K562 treated with DMSO at 1 percent for 4 hours (cell line): ENCODE results near the gene HPS5. TPM values are rescaled to one million over a fixed set of nuclear protein-coding genes. Genes with fewer than 3 reads are reported as not detected.

ENCODE experiments used
- total RNA-seq: library from RNA; unstranded; fragments of 300-600 nt; gene quantifications from 2 replicates; pipeline ENCODE4 v1.2.3, GENCODE V29; 2022; ENCODE audit not compliant: insufficient read depth

Gene HPS5
- 16.9 and 17.5 TPM in 2 replicates for total RNA-seq

GRCh38 chr11:18321969-18322711 is at the start of gene HPS5, which contains the start of gene GTF2H1:
TSS of gene HPS5 (minus strand) at chr11:18322140. CDS start at chr11:18317858, 4,282 bp downstream.
TSS of gene GTF2H1 (plus strand) at chr11:18322567. CDS start at chr11:18333075, 10,508 bp downstream.

GRCh38 chr11:18265949-18266348 is 56.0 kb downstream of the HPS5 start, which contains the start of gene SAA1:
TSS of gene SAA1 (plus strand) at chr11:18266264. CDS start at chr11:18266888, 624 bp downstream.

GRCh38 chr11:18248561-18248960 is 73.4 kb downstream of the HPS5 start, which contains the start of gene SAA2:
TSS of gene SAA2 (minus strand) at chr11:18248668. CDS start at chr11:18248011, 657 bp downstream.

GRCh38 chr11:18236664-18237356 is 85.1 kb downstream of the HPS5 start, which contains the start of gene SAA4:
TSS of gene SAA4 (minus strand) at chr11:18236802. CDS start at chr11:18235926, 876 bp downstream.

Other genes starting within 250 kb of the HPS5 start
- gene SAAL1, start 216.1 kb downstream of the HPS5 start, total RNA-seq = 12.4 and 31.1 TPM in 2 replicates
- not detected in 2 replicates for gene MRGPRX3, start 189.6 kb downstream of the HPS5 start, total RNA-seq
- not detected in 2 replicates for gene MRGPRX4, start 149.3 kb downstream of the HPS5 start, total RNA-seq
- not detected in 2 replicates for gene SAA4, start 85.3 kb downstream of the HPS5 start, total RNA-seq
- not detected in 2 replicates for gene SAA2, start 73.5 kb downstream of the HPS5 start, total RNA-seq
- not detected in 2 replicates for gene SAA1, start 55.9 kb downstream of the HPS5 start, total RNA-seq
- gene GTF2H1, start 427 bp upstream of the HPS5 start, total RNA-seq = 36.7 and 41.5 TPM in 2 replicates
- gene LDHA, start 72.4 kb upstream of the HPS5 start, total RNA-seq = 278 and 282 TPM in 2 replicates
- gene LDHC, start 90.2 kb upstream of the HPS5 start, total RNA-seq = not detected in 2 replicates
- not detected in 2 replicates for gene LDHAL6A, start 133.7 kb upstream of the HPS5 start, total RNA-seq
- 56.3 and 67.8 TPM in 2 replicates for gene TSG101, start 204.8 kb upstream of the HPS5 start, total RNA-seq